Parathyroid adenoma (tissue), 2 donors: ENCODE data around the gene PPP1R13B.

Experiments
- H2AFZ ChIP-seq: fragments of 300-600 bp; sonication (generic); one replicate; pipeline ENCODE4 v1.7.0; 2017; ENCODE audit warnings: antibody characterized with exemption, mild to moderate bottlenecking
- H3K27ac ChIP-seq: fragments of 300-600 bp; sonication (generic); one replicate; pipeline ENCODE4 v1.7.0; 2017
- H3K27me3 ChIP-seq: fragments of 300-600 bp; sonication (generic); one replicate; pipeline ENCODE4 v1.7.0; 2017; ENCODE audit warnings: low read length; ENCODE audit not compliant: control insufficient read depth, insufficient read depth
- H3K36me3 ChIP-seq: fragments of 300-600 bp; sonication (generic); one replicate; pipeline ENCODE4 v1.7.0; 2017; ENCODE audit warnings: low read length; ENCODE audit not compliant: control insufficient read depth, insufficient read depth
- H3K4me1 ChIP-seq: fragments of 300-600 bp; sonication (generic); one replicate; pipeline ENCODE4 v1.7.0; 2017; ENCODE audit warnings: control low read depth
- H3K4me2 ChIP-seq: fragments of 300-600 bp; sonication (generic); one replicate; pipeline ENCODE4 v1.7.0; 2017; ENCODE audit warnings: low read length
- H3K4me3 ChIP-seq: fragments of 300-600 bp; sonication (generic); one replicate; pipeline ENCODE4 v1.7.0; 2017; ENCODE audit warnings: low read depth, low read length
- H3K79me2 ChIP-seq: fragments of 300-600 bp; sonication (generic); one replicate; pipeline ENCODE4 v1.7.0; 2017; ENCODE audit warnings: control low read depth
- H3K9ac ChIP-seq: fragments of 300-600 bp; sonication (generic); one replicate; pipeline ENCODE4 v1.7.0; 2017; ENCODE audit warnings: mild to moderate bottlenecking
- H3K9me3 ChIP-seq: fragments of 300-600 bp; sonication (generic); one replicate; pipeline ENCODE4 v1.7.0; 2017; ENCODE audit warnings: low read length; ENCODE audit not compliant: control insufficient read depth
- CTCF ChIP-seq: fragments of 300-600 bp; sonication (generic); IDR thresholded peaks from one replicate; pipeline ENCODE4 v1.7.0; 2017; ENCODE audit warnings: antibody characterized with exemption, mild to moderate bottlenecking
- donor health status: primary hyperparathyroidism.

Gene PPP1R13B

GRCh38 chr14:103878180-103878579, 30.8 kb upstream of the PPP1R13B start:
- no peak overlapping the region for H2AFZ ChIP-seq
- H3K27me3 ChIP-seq: no peaks in the 10 kb centered on the region
- no peak overlapping the region for H3K4me2 ChIP-seq
- no peaks in the 10 kb centered on the region for H3K36me3 ChIP-seq
- TF ChIP-seq CTCF: no peak
- no peak overlapping the region for H3K27ac ChIP-seq
- peaks cover 36% of the 10 kb centered on the region for H3K4me1 ChIP-seq
- H3K9ac ChIP-seq: no peak overlapping the region
- no peaks in the 10 kb centered on the region for H3K79me2 ChIP-seq
- no peak overlapping the region for H3K4me3 ChIP-seq
- no peaks in the 10 kb centered on the region for H3K9me3 ChIP-seq

GRCh38 chr14:103875010-103875409, 27.6 kb upstream of the PPP1R13B start:
- H3K4me2 ChIP-seq: no peak overlapping the region
- peaks cover 13% of the 10 kb centered on the region for H3K4me1 ChIP-seq
- H3K4me3 ChIP-seq: no peak overlapping the region
- H2AFZ ChIP-seq: no peak overlapping the region
- no peaks in the 10 kb centered on the region for H3K27me3 ChIP-seq
- no peaks in the 10 kb centered on the region for H3K9me3 ChIP-seq
- H3K27ac ChIP-seq: no peak overlapping the region
- no peak overlapping the region for H3K9ac ChIP-seq
- H3K36me3 ChIP-seq: no peaks in the 10 kb centered on the region
- no peak for TF ChIP-seq CTCF
- H3K79me2 ChIP-seq: no peaks in the 10 kb centered on the region

GRCh38 chr14:103872481-103873113, 25.2 kb upstream of the PPP1R13B start:
- no peaks in the 10 kb centered on the region for H3K9me3 ChIP-seq
- no peak overlapping the region for H3K27ac ChIP-seq
- no peak for TF ChIP-seq CTCF
- H3K36me3 ChIP-seq: no peaks in the 10 kb centered on the region
- peak overlapping the region; percentile 81 for H2AFZ ChIP-seq
- H3K27me3 ChIP-seq: no peaks in the 10 kb centered on the region
- H3K79me2 ChIP-seq: no peaks in the 10 kb centered on the region
- peaks cover 11% of the 10 kb centered on the region for H3K4me1 ChIP-seq
- peak overlapping the region; percentile 33 for H3K4me3 ChIP-seq
- no peak overlapping the region for H3K9ac ChIP-seq
- H3K4me2 ChIP-seq: peak overlapping the region; percentile 60

GRCh38 chr14:103871596-103872480, 24.5 kb upstream of the PPP1R13B start:
- Histone ChIP-seq H3K9ac (no peak overlapping the region), H3K4me1 (peaks cover 16% of the 10 kb centered on the region), H3K4me2 (peak overlapping the region; percentile 60), H3K36me3 (no peaks in the 10 kb centered on the region), H3K79me2 (no peaks in the 10 kb centered on the region), H3K27me3 (no peaks in the 10 kb centered on the region), H3K9me3 (no peaks in the 10 kb centered on the region), H2AFZ (peak overlapping the region; percentile 81), H3K27ac (no peak overlapping the region), H3K4me3 (peak overlapping the region; percentile 33)
- no peak for TF ChIP-seq CTCF
